ENCODE results near the gene ZSWIM3.
A peak's percentile ranks its signal among the peaks of the same experiment; 100 is the strongest.

The ZSWIM3 gene

GRCh38 chr20:45910670-45911485 lies 53.5 kb downstream of the ZSWIM3 start:
- no peak for DNase-seq

- no peak for DNase-seq
Observed at GRCh38 chr20:45911486-45912343, 54.3 kb downstream of the ZSWIM3 start, which contains the start of gene PLTP. Gene PLTP, minus strand, starts transcription at chr20:45912155. Its CDS starts 703 bp downstream, at chr20:45911452.

GRCh38 chr20:45912344-45912682 lies 54.9 kb downstream of the ZSWIM3 start:
- DNase-seq, result no peak

DNA sequence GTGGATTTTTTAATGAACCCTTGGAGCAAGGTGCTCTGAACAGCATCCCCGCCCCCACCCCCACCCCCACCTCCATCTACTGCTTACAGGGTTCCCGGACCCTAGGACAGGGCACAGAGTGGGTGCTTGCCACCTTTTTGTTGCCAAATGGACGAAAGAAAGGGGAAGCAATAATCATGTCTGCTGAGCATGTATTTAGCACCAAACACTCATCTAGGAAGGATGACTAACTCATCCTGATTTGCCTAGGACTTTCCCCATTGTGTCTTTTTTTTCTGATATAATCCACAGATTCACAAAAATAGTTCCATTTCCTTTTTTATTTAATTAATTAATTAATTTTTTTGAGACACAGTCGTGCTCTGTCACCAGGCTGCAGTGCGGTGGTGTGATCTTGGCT lies 55.7 kb downstream of the ZSWIM3 start:
- no peak for DNase-seq

DNA sequence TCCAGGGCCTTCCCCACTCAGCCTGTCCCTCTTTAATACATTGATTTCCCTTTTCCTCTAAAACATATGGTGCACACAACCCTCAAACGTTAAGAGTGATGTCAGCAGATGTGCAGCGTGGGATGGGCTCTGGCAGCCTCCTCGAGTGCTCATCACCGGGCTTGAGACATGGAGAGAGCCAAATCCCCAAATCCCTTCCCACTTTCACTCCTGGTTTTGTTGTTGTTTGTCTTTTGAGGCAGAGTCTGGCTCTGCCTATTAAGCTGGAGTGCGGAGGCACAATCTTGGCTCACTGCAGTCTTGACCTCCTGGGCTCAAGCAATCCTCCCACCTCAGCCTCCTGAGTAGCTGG lies 60.4 kb downstream of the ZSWIM3 start:
- no peak for DNase-seq

DNA sequence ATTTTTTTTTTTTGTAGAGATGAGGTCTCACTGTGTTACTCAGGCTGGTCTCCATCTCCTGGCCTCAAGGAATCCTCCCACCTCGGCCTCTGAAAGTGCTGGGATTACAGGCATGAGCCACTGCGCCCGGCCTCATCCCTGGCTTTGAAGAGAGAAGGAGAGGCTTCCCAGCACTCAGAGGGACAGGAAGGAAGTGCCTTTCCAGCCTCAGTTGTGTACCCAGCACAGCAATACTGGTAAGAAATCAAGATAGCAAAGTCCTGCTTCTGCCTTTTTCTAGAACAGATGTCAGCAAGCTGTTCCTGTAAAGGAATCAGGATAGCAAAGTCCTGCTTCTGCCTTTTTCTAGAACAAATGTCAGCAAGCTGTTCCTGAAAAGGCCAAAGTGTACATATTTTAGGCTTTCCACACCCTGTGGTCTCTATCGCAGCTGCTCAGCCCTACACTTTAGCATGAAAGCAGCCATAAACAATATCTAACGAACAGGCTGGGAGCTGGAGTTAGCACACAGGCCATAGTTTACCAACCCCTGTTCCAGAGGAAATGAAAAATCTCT lies 60.8 kb downstream of the ZSWIM3 start:
- DNase-seq, result no peak

DNA sequence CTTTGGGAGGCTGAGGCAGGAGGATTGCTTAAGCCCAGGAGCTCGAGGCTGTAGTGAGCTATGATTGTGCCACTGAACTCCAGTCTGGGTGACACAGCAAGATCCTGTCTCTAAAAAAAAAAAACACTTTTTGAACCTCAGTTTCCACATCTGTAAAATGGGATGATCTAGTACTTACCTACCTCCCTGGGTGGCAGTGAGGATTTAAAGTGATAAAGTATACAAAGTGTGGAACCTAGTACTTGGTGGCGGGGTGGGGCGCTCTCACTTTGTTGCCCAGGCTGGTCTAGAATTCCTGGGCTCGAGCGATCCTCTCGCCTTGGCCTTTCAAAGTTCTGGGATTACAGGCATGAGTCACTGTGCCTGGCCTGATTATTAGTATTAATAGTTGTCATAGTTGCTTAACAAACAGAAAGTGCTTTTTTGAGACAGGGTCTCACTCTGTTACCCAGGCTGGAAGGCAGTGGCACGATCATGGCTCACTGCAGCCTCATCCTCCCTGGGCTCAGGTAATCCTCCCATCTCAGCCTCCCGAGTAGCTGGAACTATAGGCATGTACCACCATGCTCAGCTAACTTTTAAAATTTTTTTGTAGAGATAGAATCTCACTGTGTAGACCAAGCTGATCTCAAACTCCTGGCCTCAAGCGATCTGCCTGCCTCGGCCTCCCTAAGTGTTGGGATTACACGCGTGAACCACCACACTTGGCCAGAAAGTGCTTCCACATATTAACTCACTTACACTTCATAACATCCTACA lies 61.5 kb downstream of the ZSWIM3 start:
- no peak for DNase-seq

DNA sequence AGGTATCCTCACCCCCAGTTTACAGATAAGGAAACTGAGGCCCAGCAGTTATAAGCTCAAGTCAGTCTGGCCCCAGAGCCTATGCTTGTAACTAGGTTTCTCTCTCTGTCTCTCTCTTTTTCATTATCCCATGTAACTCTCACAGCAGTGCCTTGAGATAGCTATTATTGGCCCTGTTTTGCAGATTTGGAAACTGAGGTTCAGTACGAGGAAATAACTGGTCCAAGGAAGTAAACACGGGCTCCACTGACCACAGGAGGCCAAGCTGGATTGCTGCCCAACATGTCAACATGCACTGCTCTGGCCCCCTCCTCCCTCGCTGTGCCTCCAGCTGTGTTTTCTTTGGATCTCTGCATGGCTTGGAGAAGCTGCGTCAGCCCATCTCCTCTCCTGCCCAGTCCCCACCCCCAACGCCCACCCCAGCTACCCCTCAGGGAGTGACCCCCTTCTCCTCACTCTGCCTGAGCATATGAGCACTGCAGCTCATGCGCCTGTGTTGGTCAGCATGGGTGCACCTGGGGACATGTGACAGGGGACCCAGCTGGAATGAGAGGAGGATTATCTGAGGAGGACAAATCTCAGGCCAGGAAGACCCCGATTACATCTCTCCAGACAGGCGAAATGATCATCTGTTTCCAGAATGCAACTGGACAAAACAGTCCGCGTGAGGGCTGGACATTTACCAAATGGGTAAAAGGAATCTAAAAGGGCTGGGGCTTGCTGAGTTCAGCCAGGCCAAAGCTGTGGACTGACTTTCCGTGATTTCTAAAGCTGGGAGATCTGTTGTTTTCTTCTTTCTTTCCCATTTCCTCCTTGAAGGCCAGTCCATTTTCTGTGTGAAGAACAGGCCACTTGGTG lies 62.4 kb downstream of the ZSWIM3 start:
- DNase-seq, result peak; percentile 22 to 52

- no peak for DNase-seq
Observed at GRCh38 chr20:45920462-45921336, 63.3 kb downstream of the ZSWIM3 start.

GRCh38 chr20:45921337-45922189 lies 64.1 kb downstream of the ZSWIM3 start:
- DNase-seq, result no peak

GRCh38 chr20:45924391-45925261 lies 67.2 kb downstream of the ZSWIM3 start:
- DNase-seq, result no peak

GRCh38 chr20:45925821-45926506 lies 68.5 kb downstream of the ZSWIM3 start:
- DNase-seq, result no peak

DNA sequence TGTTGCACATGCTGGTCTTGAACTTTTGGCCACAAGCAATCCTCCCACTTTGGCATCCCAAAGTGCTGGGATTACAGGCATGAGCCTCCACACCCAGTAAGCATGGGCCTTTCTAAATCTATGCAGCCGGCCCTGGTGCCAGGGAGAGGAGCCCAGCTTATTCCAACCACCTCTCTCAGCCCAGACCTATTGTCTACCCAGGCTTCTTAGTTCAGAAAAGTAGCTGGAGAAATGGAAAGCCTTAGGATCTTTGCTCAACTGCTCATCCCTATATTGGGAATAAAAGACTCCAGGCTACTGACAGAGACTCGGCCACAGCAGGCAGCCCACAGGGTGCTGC lies 69.3 kb downstream of the ZSWIM3 start:
- no peak for DNase-seq

GRCh38 chr20:45927071-45927878 lies 69.9 kb downstream of the ZSWIM3 start:
- no peak for DNase-seq

Data from SHP77 (cell line).